Bronchial epithelial cell (primary cell): ENCODE results near the gene STOX2. TPM values are rescaled to one million over a fixed set of nuclear protein-coding genes. Genes with fewer than 3 reads are reported as not detected.

Experiments used
- DNase-seq: peaks from one replicate; pipeline ENCODE4 v3.0.0-alpha.2; 2010; ENCODE audit warnings: low read depth
- FAIRE-seq: peaks from 2 replicates; lab custom pipeline; 2011; peaks lifted over from hg19 to GRCh38; lab: Jason Lieb, UNC
- H3K27me3 ChIP-seq: 2 replicates; pipeline ENCODE4 v1.5.1; 2011; ENCODE audit warnings: low read length; ENCODE audit not compliant: control insufficient read depth, insufficient read depth
- H3K36me3 ChIP-seq: 2 replicates; pipeline ENCODE4 v1.5.1; 2011; ENCODE audit warnings: low read length; ENCODE audit not compliant: control insufficient read depth, insufficient read depth
- H3K4me3 ChIP-seq: 2 replicates; pipeline ENCODE4 v1.5.1; 2011; ENCODE audit warnings: mild to moderate bottlenecking, low read depth, low read length, control low read depth
- CTCF ChIP-seq: IDR thresholded peaks from 2 replicates; pipeline ENCODE4 v1.5.1; 2011; ENCODE audit warnings: mild to moderate bottlenecking, moderate library complexity, low read length, control low read depth, inconsistent platforms; ENCODE audit not compliant: insufficient read depth, severe bottlenecking
- total RNA-seq: library from RNA; depleted of rRNA; stranded (reverse); fragments of >200 nt; gene quantifications from 2 replicates; pipeline ENCODE4 v1.2.1, GENCODE V29; 2014

Gene STOX2
- total RNA-seq, 1 donor from 2014 or later: 1.3 TPM

- no peak for FAIRE-seq
- no peak for DNase-seq
- no peak for TF ChIP-seq CTCF
Measured at GRCh38 chr4:183934761-183935160, 29.7 kb downstream of the STOX2 start.

GRCh38 chr4:183935355-183936005 is 30.4 kb downstream of the STOX2 start:
- Histone ChIP-seq H3K4me3 (no peak overlapping the region), H3K36me3 (no peaks in the 10 kb centered on the region), H3K27me3 (no peaks in the 10 kb centered on the region)
- TF ChIP-seq CTCF: no peak
- FAIRE-seq (no peak), DNase-seq (no peak)

More at GRCh38 chr4:183934761-183935160, 29.7 kb downstream of the STOX2 start:
- Histone ChIP-seq H3K4me3 (no peak overlapping the region), H3K36me3 (no peaks in the 10 kb centered on the region), H3K27me3 (no peaks in the 10 kb centered on the region)

DNA sequence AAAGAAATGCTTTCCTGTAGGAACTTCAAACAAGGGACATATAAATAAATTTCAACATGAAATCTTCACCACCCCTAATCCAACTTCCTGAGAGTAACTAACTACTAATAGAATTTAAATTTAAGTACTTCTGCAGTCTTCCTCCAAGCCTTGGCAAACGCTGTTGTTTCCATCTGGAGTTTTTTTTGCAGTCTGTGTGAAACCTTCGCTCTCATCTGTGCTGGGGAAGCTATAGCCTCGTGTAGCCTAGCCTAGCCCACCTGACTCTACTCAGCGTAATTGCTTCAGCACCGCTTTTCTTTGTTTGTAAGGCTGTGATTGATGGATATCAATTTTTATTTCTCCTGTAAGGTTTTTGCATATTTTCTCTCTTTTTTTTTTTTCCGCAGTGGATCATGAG is 30.9 kb downstream of the STOX2 start:
- Histone ChIP-seq H3K36me3 (no peaks in the 10 kb centered on the region), H3K27me3 (no peaks in the 10 kb centered on the region), H3K4me3 (no peak overlapping the region)
- no peak for FAIRE-seq
- no peak for TF ChIP-seq CTCF
- DNase-seq: no peak

GRCh38 chr4:183936574-183937345 is 31.7 kb downstream of the STOX2 start:
- Histone ChIP-seq H3K36me3 (no peaks in the 10 kb centered on the region), H3K4me3 (no peak overlapping the region), H3K27me3 (no peaks in the 10 kb centered on the region)
- FAIRE-seq (no peak), DNase-seq (peak; percentile 72)
- TF ChIP-seq CTCF: no peak

DNA sequence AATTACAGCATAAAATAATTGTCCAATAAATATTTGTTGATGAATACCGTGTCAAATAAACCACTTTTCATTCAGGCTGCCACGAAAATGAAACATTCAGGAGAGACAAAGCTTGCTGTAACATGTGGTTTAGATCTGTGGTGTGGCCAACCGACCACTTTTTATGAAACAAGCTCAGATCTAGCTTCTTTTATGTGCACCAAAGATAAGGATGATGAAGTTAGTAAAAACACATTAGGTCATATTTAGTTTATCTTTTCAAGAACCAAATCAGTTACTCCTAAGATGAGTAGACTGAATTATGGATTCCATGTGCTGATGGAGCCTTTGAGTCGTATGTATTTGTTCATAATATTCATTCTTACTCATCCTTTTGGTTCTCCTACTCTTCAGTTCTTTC is 35.8 kb downstream of the STOX2 start:
- no peak for FAIRE-seq
- no peak for TF ChIP-seq CTCF
- DNase-seq: no peak
- H3K4me3 ChIP-seq: no peak overlapping the region
- H3K36me3 ChIP-seq: no peaks in the 10 kb centered on the region
- no peaks in the 10 kb centered on the region for H3K27me3 ChIP-seq
